Skeletal muscle satellite cell (primary cell): ENCODE results near the gene TUB.

ENCODE experiments used
- H3K27me3 ChIP-seq: 2 replicates; pipeline ENCODE4 v1.7.0; 2013; ENCODE audit warnings: low read length; ENCODE audit not compliant: control insufficient read depth, insufficient read depth
- H3K36me3 ChIP-seq: 2 replicates; pipeline ENCODE4 v1.7.0; 2013; ENCODE audit warnings: mild to moderate bottlenecking, control low read depth, low read length; ENCODE audit not compliant: insufficient read depth
- H3K4me1 ChIP-seq: 2 replicates; pipeline ENCODE4 v1.7.0; 2013; ENCODE audit warnings: low read length; ENCODE audit not compliant: control insufficient read depth, insufficient read depth
- H3K4me2 ChIP-seq: 2 replicates; pipeline ENCODE4 v1.7.0; 2013; ENCODE audit warnings: mild to moderate bottlenecking, low read length
- H3K4me3 ChIP-seq: 2 replicates; pipeline ENCODE4 v1.7.0; 2013; ENCODE audit warnings: low read length
- H3K9ac ChIP-seq: 2 replicates; pipeline ENCODE4 v1.7.0; 2013; ENCODE audit warnings: mild to moderate bottlenecking, low read depth, low read length, moderate library complexity
- H3K9me3 ChIP-seq: replicated peaks from 2 replicates; pipeline ENCODE4 v1.7.0; 2013; ENCODE audit warnings: mild to moderate bottlenecking, control low read depth, low read length

The TUB gene

GRCh38 chr11:8055091-8055835, 25.7 kb upstream of the TUB start:
- no peak overlapping the region for H3K9ac ChIP-seq
- no peak overlapping the region for H3K4me3 ChIP-seq
- no peaks in the 10 kb centered on the region for H3K27me3 ChIP-seq
- H3K9me3 ChIP-seq: no peaks in the 10 kb centered on the region
- H3K4me2 ChIP-seq: no peak overlapping the region
- H3K36me3 ChIP-seq: no peaks in the 10 kb centered on the region
- peaks cover 8% of the 10 kb centered on the region for H3K4me1 ChIP-seq

GRCh38 chr11:8055836-8056526, 25.0 kb upstream of the TUB start:
- H3K4me3 ChIP-seq: no peak overlapping the region
- peaks cover 15% of the 10 kb centered on the region for H3K4me1 ChIP-seq
- no peak overlapping the region for H3K4me2 ChIP-seq
- H3K27me3 ChIP-seq: no peaks in the 10 kb centered on the region
- H3K36me3 ChIP-seq: no peaks in the 10 kb centered on the region
- no peak overlapping the region for H3K9ac ChIP-seq
- no peaks in the 10 kb centered on the region for H3K9me3 ChIP-seq

GRCh38 chr11:8056810-8057463, 24.1 kb upstream of the TUB start:
- no peaks in the 10 kb centered on the region for H3K9me3 ChIP-seq

GRCh38 chr11:8058216-8058615, 22.8 kb upstream of the TUB start:
- Histone ChIP-seq H3K4me3 (no peak overlapping the region), H3K36me3 (no peaks in the 10 kb centered on the region), H3K9me3 (no peaks in the 10 kb centered on the region), H3K4me2 (no peak overlapping the region), H3K4me1 (peaks cover 26% of the 10 kb centered on the region), H3K9ac (no peak overlapping the region), H3K27me3 (no peaks in the 10 kb centered on the region)

More at GRCh38 chr11:8056810-8057463, 24.1 kb upstream of the TUB start:
- H3K36me3 ChIP-seq: no peaks in the 10 kb centered on the region
- H3K4me2 ChIP-seq: no peak overlapping the region
- peak overlapping the region; percentile 14 for H3K9ac ChIP-seq
- H3K4me1 ChIP-seq: peaks cover 20% of the 10 kb centered on the region
- no peak overlapping the region for H3K4me3 ChIP-seq
- H3K27me3 ChIP-seq: no peaks in the 10 kb centered on the region

DNA sequence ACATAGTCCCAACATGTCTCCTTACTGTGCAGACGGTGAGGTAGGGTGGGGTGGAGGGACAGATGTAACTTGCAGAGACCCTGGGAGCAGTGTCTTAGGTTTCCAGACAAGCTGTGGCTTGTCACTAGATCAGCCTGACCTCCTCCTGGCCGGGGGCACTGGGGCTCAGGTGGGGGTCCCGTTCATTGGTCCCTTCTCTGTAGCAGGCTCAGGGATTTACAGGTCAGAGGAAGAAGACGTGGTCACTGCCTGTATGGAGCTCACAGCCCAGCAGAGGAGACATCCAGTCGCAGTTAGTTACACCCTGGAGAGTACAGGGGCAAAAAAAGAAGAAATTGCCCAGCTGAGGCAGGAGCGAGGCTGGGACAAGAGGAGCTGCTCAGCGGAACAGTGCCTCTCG, 22.0 kb upstream of the TUB start:
- Histone ChIP-seq H3K9ac (no peak overlapping the region), H3K36me3 (no peaks in the 10 kb centered on the region)

GRCh38 chr11:8059571-8060011, 21.4 kb upstream of the TUB start:
- no peak overlapping the region for H3K9ac ChIP-seq
- no peak overlapping the region for H3K4me3 ChIP-seq
- H3K36me3 ChIP-seq: no peaks in the 10 kb centered on the region
- H3K27me3 ChIP-seq: no peaks in the 10 kb centered on the region
- H3K4me2 ChIP-seq: no peak overlapping the region
- H3K4me1 ChIP-seq: peaks cover 31% of the 10 kb centered on the region
- H3K9me3 ChIP-seq: no peaks in the 10 kb centered on the region

More for the DNA sequence above, 22.0 kb upstream of the TUB start:
- H3K4me3 ChIP-seq: no peak overlapping the region
- peaks cover 31% of the 10 kb centered on the region for H3K4me1 ChIP-seq
- no peaks in the 10 kb centered on the region for H3K9me3 ChIP-seq
- no peaks in the 10 kb centered on the region for H3K27me3 ChIP-seq
- no peak overlapping the region for H3K4me2 ChIP-seq

GRCh38 chr11:8060146-8060719, 20.8 kb upstream of the TUB start:
- Histone ChIP-seq H3K4me3 (no peak overlapping the region), H3K4me2 (no peak overlapping the region), H3K36me3 (no peaks in the 10 kb centered on the region), H3K4me1 (peaks cover 31% of the 10 kb centered on the region), H3K27me3 (no peaks in the 10 kb centered on the region), H3K9ac (no peak overlapping the region), H3K9me3 (no peaks in the 10 kb centered on the region)

DNA sequence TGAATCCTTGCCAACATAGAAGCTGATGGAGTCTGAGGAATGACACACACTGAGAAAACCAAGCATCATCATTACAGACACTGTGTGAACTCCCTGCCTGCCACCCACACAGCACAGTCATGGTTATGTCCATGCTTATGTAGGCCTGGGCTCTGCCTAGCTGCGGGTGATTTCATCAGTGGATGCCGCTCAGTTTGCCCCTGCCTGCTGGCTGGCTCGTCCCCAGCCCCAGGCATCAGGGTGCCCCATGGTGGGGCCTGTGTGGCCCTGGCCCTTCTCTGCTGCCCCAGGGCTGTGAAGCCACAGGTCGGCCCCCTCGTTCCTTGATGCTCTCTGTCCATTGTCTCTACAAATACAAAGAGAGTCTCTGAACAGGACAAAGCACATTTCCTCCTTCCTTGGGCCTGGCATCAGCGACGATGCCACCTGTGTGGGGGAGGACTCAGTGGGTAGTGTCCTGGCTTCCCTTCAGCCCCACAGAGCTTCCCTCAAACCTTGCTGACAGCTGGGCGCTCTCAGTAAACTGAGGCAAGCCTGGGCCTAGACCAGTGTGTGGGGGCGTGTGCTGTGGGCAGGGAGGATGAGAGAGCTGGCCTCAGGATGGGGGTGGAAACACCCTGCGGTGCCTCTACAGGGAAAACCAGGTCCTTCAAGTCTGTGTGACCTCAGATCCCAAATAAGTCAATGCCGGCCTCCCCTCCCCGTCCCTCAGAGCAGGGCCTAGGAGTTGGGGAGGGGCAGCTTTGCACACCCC, 20.0 kb upstream of the TUB start:
- H3K9me3 ChIP-seq: no peaks in the 10 kb centered on the region
- H3K9ac ChIP-seq: peak overlapping the region; percentile 44
- H3K36me3 ChIP-seq: no peaks in the 10 kb centered on the region
- peaks cover 31% of the 10 kb centered on the region for H3K4me1 ChIP-seq
- H3K4me2 ChIP-seq: peak overlapping the region; percentile 13
- no peaks in the 10 kb centered on the region for H3K27me3 ChIP-seq
- no peak overlapping the region for H3K4me3 ChIP-seq

DNA sequence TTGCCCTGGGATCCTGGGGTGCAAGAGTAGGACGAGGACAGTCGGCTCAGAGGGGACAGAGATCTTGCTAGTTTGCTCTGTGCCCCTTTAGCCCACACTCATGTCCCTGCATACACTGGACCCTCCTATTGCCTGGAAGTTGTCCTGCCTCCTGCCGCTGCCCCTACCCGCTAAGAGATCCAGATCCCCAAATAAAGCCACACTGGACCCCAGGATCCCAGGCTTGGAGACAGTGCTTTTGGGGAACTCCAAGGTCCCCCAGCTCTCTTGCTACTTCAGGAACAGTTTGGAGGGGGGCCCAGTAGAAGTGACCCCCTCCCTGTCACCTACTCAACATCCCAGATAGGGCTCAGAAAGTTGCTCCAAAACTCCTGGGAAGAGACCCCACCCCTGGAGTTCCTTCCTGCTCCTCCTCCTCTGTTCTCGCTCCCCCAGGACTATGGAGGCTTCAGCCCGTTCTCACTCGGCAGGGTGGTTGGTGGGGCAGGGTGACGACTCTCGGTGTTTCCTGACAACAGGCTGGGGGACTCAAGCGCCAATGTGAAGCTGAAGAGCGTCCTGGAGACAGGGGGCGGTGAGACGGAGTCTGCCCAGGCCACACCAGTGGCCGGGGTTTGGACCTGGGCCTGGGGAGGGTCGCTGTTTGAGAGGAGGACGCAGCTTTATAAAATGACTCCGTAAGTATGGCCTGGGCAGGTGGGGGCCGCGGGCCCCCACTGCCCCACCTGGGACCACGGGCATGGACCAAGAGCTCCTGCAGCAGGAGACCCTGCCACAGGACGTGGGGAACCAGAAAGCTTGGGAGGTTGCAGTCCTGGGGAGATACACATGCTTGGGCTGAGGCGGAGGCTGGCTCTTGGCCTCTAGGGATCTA, 19.2 kb upstream of the TUB start:
- Histone ChIP-seq H3K9me3 (no peaks in the 10 kb centered on the region), H3K4me2 (no peak overlapping the region), H3K9ac (no peak overlapping the region), H3K4me1 (peaks cover 29% of the 10 kb centered on the region), H3K36me3 (no peaks in the 10 kb centered on the region), H3K4me3 (no peak overlapping the region), H3K27me3 (no peaks in the 10 kb centered on the region)

GRCh38 chr11:8062781-8063257, 18.2 kb upstream of the TUB start:
- H3K36me3 ChIP-seq: no peaks in the 10 kb centered on the region
- peaks cover 25% of the 10 kb centered on the region for H3K4me1 ChIP-seq
- H3K9ac ChIP-seq: no peak overlapping the region
- H3K4me2 ChIP-seq: peak overlapping the region; percentile 7
- H3K4me3 ChIP-seq: no peak overlapping the region
- no peaks in the 10 kb centered on the region for H3K9me3 ChIP-seq
- no peaks in the 10 kb centered on the region for H3K27me3 ChIP-seq
